ENCODE measurements around the gene ACRBP.
"Not testable (repeated sequence)": the region's sequence is repeated elsewhere in the genome, so short reads cannot be mapped to it uniquely, and the experiment has no call there.

Gene ACRBP

GRCh38 chr12:6614513-6615172, 32.6 kb downstream of the ACRBP start:
- no peak for DNase-seq

GRCh38 chr12:6613776-6614512, 33.3 kb downstream of the ACRBP start:
- no peak for DNase-seq

DNA sequence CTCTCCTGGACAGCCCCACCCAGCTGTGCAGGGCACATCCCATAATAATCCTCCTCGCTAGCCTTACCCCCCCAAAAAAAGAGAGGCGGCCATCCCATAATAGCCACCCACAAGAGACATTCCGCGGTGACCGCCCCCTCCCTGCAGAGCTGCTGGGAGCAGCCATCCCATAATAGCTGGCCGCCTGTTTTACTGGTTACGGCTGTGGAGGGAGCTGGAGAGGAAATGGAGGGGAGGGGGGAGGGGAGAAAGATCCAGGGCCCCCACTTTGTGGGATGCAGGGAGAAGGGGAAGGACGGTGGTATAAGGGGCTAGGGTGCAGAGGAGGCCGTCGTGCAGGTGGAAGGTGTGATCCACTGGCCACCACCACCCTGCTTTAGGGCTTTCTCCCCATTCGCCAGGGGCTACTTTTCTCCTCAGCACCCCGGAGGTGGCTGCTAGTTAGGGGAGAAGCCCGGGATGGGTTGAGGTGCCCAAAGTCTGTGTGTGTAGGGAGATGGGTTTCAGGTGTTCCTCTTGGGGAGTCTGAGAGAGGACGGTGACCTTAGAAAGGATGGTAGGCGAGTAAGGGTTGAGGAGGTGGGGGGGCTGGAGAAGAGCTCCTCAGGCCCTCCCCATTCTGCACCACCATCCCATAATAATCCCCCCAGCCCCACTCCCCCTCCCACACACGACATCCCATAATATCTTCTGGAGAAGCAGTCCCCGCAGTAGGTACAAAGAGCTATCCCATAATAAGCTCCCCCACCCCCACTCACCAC, 34.0 kb downstream of the ACRBP start:
- DNase-seq: no peak

DNA sequence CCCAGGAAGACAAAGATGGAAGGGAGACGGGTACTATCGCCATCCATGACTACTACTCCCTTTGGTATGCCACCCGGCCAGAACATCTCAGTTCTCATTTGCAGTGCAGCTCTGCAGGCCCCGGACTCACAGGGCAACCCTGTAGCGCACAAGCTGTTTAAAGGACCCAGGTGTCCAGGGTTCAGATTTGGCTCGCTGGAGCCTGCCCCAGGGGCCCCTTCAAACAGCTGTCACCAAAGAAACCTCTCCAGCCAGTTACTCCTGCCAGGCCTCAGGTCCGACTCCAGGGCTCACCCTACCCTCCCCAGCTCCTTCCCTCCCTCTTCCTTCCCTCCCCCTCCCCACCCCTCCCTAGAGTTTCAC, 34.6 kb downstream of the ACRBP start:
- DNase-seq: no peak

DNA sequence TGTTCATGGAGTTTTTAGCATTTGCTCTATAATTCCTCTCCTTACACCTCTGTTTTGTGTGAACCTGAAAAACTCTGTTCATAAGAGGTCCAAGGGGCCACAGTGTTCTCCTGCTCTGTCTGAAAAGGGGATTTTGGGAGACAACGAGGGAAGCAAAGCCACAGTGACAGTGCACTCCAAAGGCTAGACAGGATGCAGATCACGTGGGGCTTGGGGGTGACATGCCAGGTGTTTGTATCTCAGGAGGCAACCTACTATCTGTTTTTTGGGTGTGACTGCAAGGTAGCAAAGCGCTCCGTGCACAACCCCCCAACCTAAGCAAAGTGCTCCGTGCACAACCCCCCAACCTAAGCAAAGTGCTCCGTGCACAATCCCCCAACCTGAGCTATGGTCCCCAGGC, 35.0 kb downstream of the ACRBP start:
- no peak for DNase-seq

DNA sequence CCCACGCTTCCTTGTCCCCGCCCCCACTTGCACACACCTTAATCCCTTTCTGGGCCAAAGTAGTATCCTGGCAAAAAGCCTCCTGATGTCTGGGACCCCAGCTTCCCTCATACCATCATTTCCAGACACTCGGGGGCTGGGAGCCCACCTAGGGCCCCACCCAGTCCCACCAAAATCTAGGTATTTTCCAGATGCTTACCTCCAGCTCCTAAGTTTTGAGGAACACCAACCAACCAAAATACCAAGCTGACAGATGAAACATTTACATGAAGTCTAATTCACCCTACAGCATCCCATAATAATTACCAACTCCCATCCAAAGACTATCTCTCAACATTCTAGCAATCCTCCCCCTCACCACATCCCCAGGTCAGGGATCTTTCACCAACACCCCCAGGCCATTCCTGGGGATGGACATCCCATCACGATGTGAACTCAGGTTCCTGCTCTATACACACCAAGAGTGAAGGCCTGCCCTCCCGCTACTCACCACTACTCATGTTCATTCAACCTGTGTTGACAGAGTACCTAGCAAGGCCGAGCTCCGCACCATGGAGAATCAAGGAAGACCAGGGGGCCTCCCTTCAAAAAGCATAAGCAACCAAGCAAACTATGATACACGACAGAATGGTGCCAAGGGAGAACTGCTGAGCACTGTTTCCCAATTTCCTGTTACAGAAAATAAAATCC, 38.5 kb downstream of the ACRBP start:
- peak in 1 of 2 donors; percentile 42 for DNase-seq

DNA sequence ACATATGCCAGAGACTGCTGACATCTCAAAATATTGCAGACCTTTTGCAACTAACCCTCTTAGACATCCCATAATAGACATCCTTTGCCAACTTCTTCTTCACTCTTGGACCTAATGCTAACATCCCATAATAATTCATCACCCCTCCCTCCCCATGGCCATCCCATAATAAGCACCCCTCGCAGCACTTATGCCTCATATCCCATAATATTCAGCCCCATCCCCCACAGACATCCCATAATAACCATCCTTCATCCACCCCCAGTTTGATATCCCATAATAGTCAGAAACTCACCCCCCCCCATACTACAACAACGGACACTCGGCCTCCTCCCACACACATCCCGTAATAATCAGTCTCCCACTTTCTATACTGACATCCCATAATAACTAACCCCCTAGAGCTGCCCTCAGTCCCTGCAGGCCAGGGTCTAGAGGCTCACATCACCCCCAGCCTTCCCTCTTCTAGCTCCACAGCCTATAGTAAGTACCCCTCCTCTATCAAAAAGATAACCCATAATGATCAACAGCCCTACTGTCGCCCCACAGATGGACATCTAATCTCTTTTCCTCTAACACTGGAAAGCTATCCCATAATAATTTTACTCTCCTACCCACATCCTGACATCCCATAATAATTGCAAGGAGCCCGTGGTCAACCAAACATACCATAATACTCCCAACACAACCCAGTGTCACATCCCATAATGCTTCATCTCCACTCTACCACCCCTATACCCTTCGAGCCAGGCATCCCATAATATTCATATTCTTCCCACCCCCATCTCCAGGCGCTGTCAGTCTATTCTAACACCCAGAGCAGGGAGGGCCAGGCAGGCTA, 39.3 kb downstream of the ACRBP start:
- DNase-seq: peak; percentile 69 to 71

- peak; percentile 67 to 70 for DNase-seq
These were observed 40.7 kb downstream of the ACRBP start for GRCh38 chr12:6606331-6607131.

DNA sequence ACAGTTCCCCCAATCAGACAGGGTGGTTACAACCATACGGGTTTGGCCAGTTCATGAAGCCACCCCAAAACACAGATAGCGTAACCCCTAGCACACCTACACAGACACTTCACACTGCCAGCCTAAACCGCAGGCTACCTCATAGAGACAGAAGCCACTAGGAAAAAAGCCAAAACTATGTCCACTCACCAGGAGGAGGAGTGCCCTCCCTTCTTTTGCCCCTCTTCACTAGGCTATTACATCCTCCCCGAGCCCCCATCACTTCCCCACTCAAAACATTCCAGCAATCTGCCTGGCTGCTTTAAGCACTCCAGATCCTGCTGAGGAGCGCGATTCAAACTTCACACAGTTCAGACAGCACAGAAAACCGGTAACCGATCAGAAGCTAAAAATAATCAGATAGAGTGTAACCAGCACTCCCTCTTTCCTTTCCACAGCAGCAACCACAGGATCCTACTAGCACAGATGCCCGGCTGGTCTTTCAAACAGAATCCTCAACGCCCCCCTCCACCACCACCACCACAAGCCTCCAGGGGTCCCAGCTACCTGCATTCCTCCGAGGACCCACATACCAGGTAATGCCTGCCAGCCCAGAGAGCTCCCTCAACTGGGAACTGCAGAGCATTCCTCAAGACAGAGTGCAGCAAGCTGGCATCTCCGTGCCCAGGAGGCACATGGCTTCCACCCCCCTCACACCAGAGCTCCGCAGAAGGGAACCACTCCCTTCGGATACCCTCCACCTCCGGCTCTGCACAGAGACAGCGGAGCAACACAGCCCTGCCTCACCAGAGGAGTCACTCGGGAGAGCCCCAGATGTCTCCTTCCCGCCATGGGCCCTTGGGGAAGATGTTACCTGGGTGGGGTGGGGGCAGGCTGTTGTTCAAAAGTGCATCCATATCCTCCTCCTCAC, 41.6 kb downstream of the ACRBP start:
- peak in 1 of 2 donors; percentile 61 for DNase-seq

- no peak for DNase-seq
These were observed 42.8 kb downstream of the ACRBP start for GRCh38 chr12:6604259-6605029.

DNA sequence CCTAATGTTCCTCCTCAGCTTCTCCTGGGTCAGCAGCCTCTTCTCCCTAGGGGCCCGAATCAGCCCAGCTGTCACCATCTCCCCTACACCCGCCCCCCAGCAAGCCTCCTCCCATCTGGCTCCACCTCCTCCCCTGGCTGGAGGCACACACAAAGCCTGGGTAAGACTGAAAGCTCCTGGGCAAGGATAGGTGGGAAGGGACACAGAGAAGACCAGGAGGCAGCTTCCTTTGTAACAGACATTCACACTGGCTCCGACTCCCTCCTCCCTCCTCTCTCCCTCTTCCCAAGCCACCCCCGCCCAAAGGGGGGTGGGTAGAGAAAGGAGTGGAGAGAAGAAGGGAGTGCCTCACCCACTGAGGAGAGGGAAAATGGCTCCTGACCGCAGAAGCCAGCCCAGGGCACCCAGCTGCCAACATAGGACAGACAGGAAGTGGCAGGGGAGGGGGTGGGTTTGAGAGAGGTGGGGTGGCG, 44.1 kb downstream of the ACRBP start:
- DNase-seq: no peak

- DNase-seq: no peak
These were observed 44.7 kb downstream of the ACRBP start for GRCh38 chr12:6602526-6602925.

GRCh38 chr12:6595673-6596072, 51.6 kb downstream of the ACRBP start:
- DNase-seq: not testable (repeated sequence)

- no peak for DNase-seq
These were observed 55.1 kb downstream of the ACRBP start for GRCh38 chr12:6592087-6592486.
